Caco-2 (cell line): ENCODE data around the gene GRHL3. TPM values are rescaled to one million over a fixed set of nuclear protein-coding genes. Genes with fewer than 3 reads are reported as not detected.

Source experiments
- BruUV-seq: library from RNA; stranded (reverse); fragments of 400-500 nt; replicated peaks from 2 replicates; lab custom pipeline; 2021; lab: Mats Ljungman, UMichigan
- CTCF ChIA-PET: fragments of 300-600 bp; sonication (Branson Sonifier 250); formaldehyde crosslinking; loops from one replicate; lab custom pipeline; 2022; ENCODE audit warnings: antibody characterized with exemption; lab: Charles Lee
- POLR2A ChIA-PET: fragments of 300-600 bp; sonication (Branson Sonifier 250); formaldehyde crosslinking; loops from one replicate; lab custom pipeline; 2022; ENCODE audit warnings: antibody characterized with exemption; lab: Charles Lee
- DNase-seq, 2 experiments: peaks; one replicate each; pipeline versions ENCODE4 v3.0.0 to v3.0.0-alpha.2; 2020 to 2022
- H3K27me3 ChIP-seq: replicated peaks from 2 replicates; pipeline ENCODE4 v1.6.0; 2011; ENCODE audit warnings: low read length; ENCODE audit not compliant: control insufficient read depth, insufficient read depth
- H3K36me3 ChIP-seq: 2 replicates; pipeline ENCODE4 v1.5.1; 2011; ENCODE audit warnings: low read length; ENCODE audit not compliant: control insufficient read depth, insufficient read depth
- H3K4me1 ChIP-seq: fragments of 250-450 bp; sonication (Bioruptor Pico); 2 replicates; pipeline ENCODE4 v1.5.1; 2020; ENCODE audit warnings: mild to moderate bottlenecking
- H3K4me3 ChIP-seq: 2 replicates; pipeline ENCODE4 v1.5.1; 2011; ENCODE audit warnings: low read depth, mild to moderate bottlenecking, control low read depth, low read length
- H3K9me3 ChIP-seq: fragments of 250-450 bp; sonication (Bioruptor Pico); 2 replicates; pipeline ENCODE4 v1.5.1; 2020; ENCODE audit warnings: mild to moderate bottlenecking, moderate library complexity
- H3K27ac Mint-ChIP-seq: one replicate; pipeline ENCODE4 v1.8.0; 2022; ENCODE audit warnings: mixed read lengths; ENCODE audit not compliant: unreplicated experiment
- H3K27me3 Mint-ChIP-seq: one replicate; pipeline ENCODE4 v1.8.0; 2022; ENCODE audit warnings: mixed read lengths; ENCODE audit not compliant: insufficient read depth, unreplicated experiment
- H3K36me3 Mint-ChIP-seq: one replicate; pipeline ENCODE4 v1.8.0; 2022; ENCODE audit warnings: mild to moderate bottlenecking, mixed read lengths; ENCODE audit not compliant: insufficient read depth, unreplicated experiment
- H3K4me1 Mint-ChIP-seq: one replicate; pipeline ENCODE4 v1.8.0; 2022; ENCODE audit warnings: low read depth, mixed read lengths; ENCODE audit not compliant: unreplicated experiment
- H3K4me3 Mint-ChIP-seq: one replicate; pipeline ENCODE4 v1.8.0; 2022; ENCODE audit warnings: mild to moderate bottlenecking, moderate library complexity, mixed read lengths; ENCODE audit not compliant: unreplicated experiment
- H3K9me3 Mint-ChIP-seq: one replicate; pipeline ENCODE4 v1.8.0; 2022; ENCODE audit warnings: mixed read lengths; ENCODE audit not compliant: unreplicated experiment
- CTCF ChIP-seq, 2 experiments: fragments of 200-600 bp in 1 of 2; IDR thresholded peaks; 1 replicate in 1 of 2; 2 replicates in 1 of 2; pipeline versions ENCODE4 v1.5.1 to v1.8.0; 2011 to 2022; ENCODE audit warnings: antibody characterized with exemption in 1 of 2, control low read depth in 1 of 2, inconsistent platforms in 1 of 2, low read depth in 1 of 2, low read length in 1 of 2, mild to moderate bottlenecking in 1 of 2, moderate library complexity in 1 of 2; ENCODE audit not compliant: insufficient read depth in 1 of 2, severe bottlenecking in 1 of 2, unreplicated experiment in 1 of 2
- intact Hi-C: fragments of 100-400 bp; cut with micrococcal nuclease; formaldehyde crosslinking; loops from one replicate; pipeline ENCODE4 v1.10.0; 2022; ENCODE audit not compliant: unreplicated experiment
- total RNA-seq: library from RNA; stranded (reverse); gene quantifications from 2 replicates; pipeline ENCODE4 v1.2.3, GENCODE V29; 2022

Gene GRHL3
- total RNA-seq, 1 experiment from 2014 or later, result 2.3 TPM

GRCh38 chr1:24373044-24373443, 53.9 kb downstream of the GRHL3 start:
- peaks cover 6% of the 10 kb centered on the region for H3K36me3 Mint-ChIP-seq
- H3K9me3 Mint-ChIP-seq, result no peaks in the 10 kb centered on the region
- peaks cover 21% of the 10 kb centered on the region for H3K4me1 ChIP-seq
- H3K4me3 Mint-ChIP-seq, result no peak overlapping the region
- peak overlapping the region; percentile 98 for H3K27ac Mint-ChIP-seq
- H3K27me3 Mint-ChIP-seq, result no peaks in the 10 kb centered on the region
- H3K36me3 ChIP-seq, result no peaks in the 10 kb centered on the region
- POLR2A ChIA-PET, result no interaction called here
- no peak overlapping the region for H3K4me3 ChIP-seq
- DNase-seq, result no peak
- no TSS peak for BruUV-seq
- TF ChIP-seq CTCF (IDR thresholded peaks at IDR 0.05; ENCODE audit: insufficient read depth in 1 of 2, low read depth in 1 of 2, low read length in 1 of 2, severe bottlenecking in 1 of 2, unreplicated experiment in 1 of 2), result no peak
- H3K4me1 Mint-ChIP-seq, result peaks cover 18% of the 10 kb centered on the region
- H3K9me3 ChIP-seq, result no peaks in the 10 kb centered on the region
- intact Hi-C loops, result no loop called here
- no peaks in the 10 kb centered on the region for H3K27me3 ChIP-seq
- CTCF ChIA-PET, result no interaction called here

- H3K36me3 ChIP-seq, result no peaks in the 10 kb centered on the region
- peaks cover 6% of the 10 kb centered on the region for H3K36me3 Mint-ChIP-seq
- H3K27me3 Mint-ChIP-seq, result no peaks in the 10 kb centered on the region
- DNase-seq, result no peak
- POLR2A ChIA-PET, result no interaction called here
- H3K9me3 ChIP-seq, result no peaks in the 10 kb centered on the region
- no TSS peak for BruUV-seq
- no peaks in the 10 kb centered on the region for H3K27me3 ChIP-seq
- H3K9me3 Mint-ChIP-seq, result no peaks in the 10 kb centered on the region
- peak overlapping the region; percentile 98 for H3K27ac Mint-ChIP-seq
- H3K4me3 Mint-ChIP-seq, result peak overlapping the region; percentile 22
- intact Hi-C loops, result no loop called here
- no peak overlapping the region for H3K4me3 ChIP-seq
- no peak for TF ChIP-seq CTCF (IDR thresholded peaks at IDR 0.05; ENCODE audit: insufficient read depth in 1 of 2, low read depth in 1 of 2, low read length in 1 of 2, severe bottlenecking in 1 of 2, unreplicated experiment in 1 of 2)
- H3K4me1 Mint-ChIP-seq, result peaks cover 18% of the 10 kb centered on the region
- peaks cover 21% of the 10 kb centered on the region for H3K4me1 ChIP-seq
- CTCF ChIA-PET, result interaction anchor here (0.7 kb wide), 1 partner anchor 283 kb away, joined by 3 read pairs; no protein-coding TSS in a partner anchor
Measured at GRCh38 chr1:24373710-24374109, 54.6 kb downstream of the GRHL3 start.

- POLR2A ChIA-PET, result no interaction called here
- H3K9me3 ChIP-seq, result no peaks in the 10 kb centered on the region
- no peak overlapping the region for H3K4me3 ChIP-seq
Measured at GRCh38 chr1:24374891-24375786, 56.0 kb downstream of the GRHL3 start.

More at GRCh38 chr1:24374891-24375786, 56.0 kb downstream of the GRHL3 start:
- Mint-ChIP-seq H3K9me3 (no peaks in the 10 kb centered on the region), H3K4me1 (peaks cover 21% of the 10 kb centered on the region), H3K36me3 (peaks cover 6% of the 10 kb centered on the region), H3K27ac (peak overlapping the region; percentile 98), H3K4me3 (peak overlapping the region; percentile 69), H3K27me3 (no peaks in the 10 kb centered on the region)
- DNase-seq, result peak; percentile 61 to 62
- Histone ChIP-seq H3K27me3 (no peaks in the 10 kb centered on the region), H3K4me1 (peaks cover 29% of the 10 kb centered on the region), H3K36me3 (no peaks in the 10 kb centered on the region)
- CTCF ChIA-PET, result interaction anchor here (1.0 kb wide), 2 partner anchors 176 to 225 kb away, joined by 3 to 4 read pairs; no protein-coding TSS in a partner anchor
- intact Hi-C loops, result no loop called here
- BruUV-seq, result no TSS peak
- TF ChIP-seq CTCF (IDR thresholded peaks at IDR 0.05; ENCODE audit: insufficient read depth in 1 of 2, low read depth in 1 of 2, low read length in 1 of 2, severe bottlenecking in 1 of 2, unreplicated experiment in 1 of 2), result no peak
